SK-N-SH (cell line): ENCODE results near the gene PRAME.

Experiments used
- CTCF ChIP-seq: fragments of 200-600 bp; sonication (generic); IDR thresholded peaks from 2 replicates; pipeline ENCODE4 v1.6.1; 2017; ENCODE audit warnings: antibody characterized with exemption, mild to moderate bottlenecking, moderate library complexity
- GATA2 ChIP-seq: sonication (generic); formaldehyde crosslinking; IDR thresholded peaks from 2 replicates; pipeline ENCODE4 v1.5.0; 2020; ENCODE audit warnings: mild to moderate bottlenecking, missing genetic modification reagents
- IRF3 ChIP-seq: fragments of 150-350 bp; IDR thresholded peaks from 2 replicates; pipeline ENCODE4 v1.6.1; 2016; ENCODE audit warnings: mild to moderate bottlenecking, low read depth, low read length
- JUND ChIP-seq: IDR thresholded peaks from 2 replicates; pipeline ENCODE4 v1.4.0; 2012
- MAX ChIP-seq: IDR thresholded peaks from 2 replicates; pipeline ENCODE4 v1.4.0; 2012; ENCODE audit warnings: low read depth
- MXI1 ChIP-seq: IDR thresholded peaks from 2 replicates; pipeline ENCODE4 v1.6.1; 2012; ENCODE audit warnings: mild to moderate bottlenecking, low read depth, low read length, improper control_type of control experiment
- NFIC ChIP-seq: IDR thresholded peaks from 2 replicates; pipeline ENCODE4 v1.4.0; 2012; ENCODE audit warnings: borderline replicate concordance
- POLR2AphosphoS5 ChIP-seq: IDR thresholded peaks from 2 replicates; pipeline ENCODE4 v1.6.1; 2012; ENCODE audit warnings: low read depth, low read length
- REST ChIP-seq: IDR thresholded peaks from 2 replicates; pipeline ENCODE4 v1.6.1; 2012; ENCODE audit warnings: mild to moderate bottlenecking, low read depth, low read length, moderate library complexity
- SIN3A ChIP-seq: IDR thresholded peaks from 2 replicates; pipeline ENCODE4 v1.6.1; 2012; ENCODE audit warnings: low read depth, mild to moderate bottlenecking, low read length, moderate library complexity, borderline replicate concordance
- SMC3 ChIP-seq: IDR thresholded peaks from 2 replicates; pipeline ENCODE4 v1.6.1; 2012; ENCODE audit warnings: low read depth, low read length, improper control_type of control experiment
- USF1 ChIP-seq: IDR thresholded peaks from 2 replicates; pipeline ENCODE4 v1.4.0; 2012; ENCODE audit warnings: low read depth, borderline replicate concordance
- USF2 ChIP-seq: fragments of 150-350 bp; IDR thresholded peaks from 2 replicates; pipeline ENCODE4 v1.6.1; 2017; ENCODE audit warnings: antibody characterized with exemption, low read length, low read depth, borderline replicate concordance
- YY1 ChIP-seq: IDR thresholded peaks from 2 replicates; pipeline ENCODE4 v1.4.0; 2012; ENCODE audit warnings: low read depth, mild to moderate bottlenecking

GRCh38 chr22:22604326-22605073 lies 45.4 kb upstream of the PRAME start:
- TF ChIP-seq MAX (no peak), REST (no peak), CTCF (no peak), POLR2AphosphoS5 (no peak), USF1 (no peak), USF2 (no peak), SIN3A (no peak), SMC3 (no peak), NFIC (no peak), JUND (no peak), MXI1 (no peak), IRF3 (no peak), GATA2 (no peak), YY1 (no peak)
